Esophagus muscularis mucosa (tissue), 4 donors: ENCODE data around the gene NT5DC1.

ENCODE experiments used
- EP300 ChIP-seq: sonication (generic); formaldehyde crosslinking; IDR thresholded peaks from one replicate; pipeline ENCODE4 v1.6.1; 2017; ENCODE audit warnings: antibody characterized with exemption
- POLR2A ChIP-seq: fragments of 450-650 bp; IDR thresholded peaks from one replicate; pipeline ENCODE4 v1.6.1; 2017; ENCODE audit warnings: antibody characterized with exemption, moderate library complexity, mild to moderate bottlenecking, low read depth
- POLR2AphosphoS5 ChIP-seq, 2 donors: sonication (generic); formaldehyde crosslinking; IDR thresholded peaks; one replicate each; pipeline ENCODE4 v1.6.1; 2017; ENCODE audit warnings: antibody characterized with exemption in 2 of 2
- TF ChIP-seq, protein P1 (sequence below), 3 experiments: fragments of 200-600 bp in 2 of 3; fragments of 450-650 bp in 1 of 3; sonication (generic) in 2 of 3; IDR thresholded peaks; one replicate each; pipeline ENCODE4 v1.5.1; 2017 to 2019; ENCODE audit warnings: antibody characterized with exemption in 3 of 3, mild to moderate bottlenecking in 2 of 3, moderate library complexity in 1 of 3

DNA sequence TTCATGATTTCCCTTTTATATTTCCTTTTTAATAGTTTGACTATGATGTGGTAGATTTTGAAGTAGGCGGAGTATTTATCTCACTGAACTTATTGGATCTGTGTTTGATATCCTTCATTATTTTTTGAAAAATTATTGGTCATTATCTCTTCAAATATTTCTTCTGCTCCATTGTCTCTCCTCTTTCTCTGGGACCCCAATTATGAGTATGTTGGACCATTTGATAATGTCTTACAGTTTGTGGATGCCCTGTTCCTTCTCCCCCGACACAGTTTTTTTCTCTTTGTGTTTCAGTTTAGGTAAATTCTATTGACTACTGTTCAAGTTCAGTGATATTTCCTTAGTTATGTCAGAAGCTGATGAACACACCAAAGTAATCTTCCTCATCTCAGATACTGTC lies 74.7 kb downstream of the NT5DC1 start:
- TF ChIP-seq, protein P1, sequence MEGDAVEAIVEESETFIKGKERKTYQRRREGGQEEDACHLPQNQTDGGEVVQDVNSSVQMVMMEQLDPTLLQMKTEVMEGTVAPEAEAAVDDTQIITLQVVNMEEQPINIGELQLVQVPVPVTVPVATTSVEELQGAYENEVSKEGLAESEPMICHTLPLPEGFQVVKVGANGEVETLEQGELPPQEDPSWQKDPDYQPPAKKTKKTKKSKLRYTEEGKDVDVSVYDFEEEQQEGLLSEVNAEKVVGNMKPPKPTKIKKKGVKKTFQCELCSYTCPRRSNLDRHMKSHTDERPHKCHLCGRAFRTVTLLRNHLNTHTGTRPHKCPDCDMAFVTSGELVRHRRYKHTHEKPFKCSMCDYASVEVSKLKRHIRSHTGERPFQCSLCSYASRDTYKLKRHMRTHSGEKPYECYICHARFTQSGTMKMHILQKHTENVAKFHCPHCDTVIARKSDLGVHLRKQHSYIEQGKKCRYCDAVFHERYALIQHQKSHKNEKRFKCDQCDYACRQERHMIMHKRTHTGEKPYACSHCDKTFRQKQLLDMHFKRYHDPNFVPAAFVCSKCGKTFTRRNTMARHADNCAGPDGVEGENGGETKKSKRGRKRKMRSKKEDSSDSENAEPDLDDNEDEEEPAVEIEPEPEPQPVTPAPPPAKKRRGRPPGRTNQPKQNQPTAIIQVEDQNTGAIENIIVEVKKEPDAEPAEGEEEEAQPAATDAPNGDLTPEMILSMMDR (IDR thresholded peaks at IDR 0.05), result no peak
- no peak for TF ChIP-seq EP300
- TF ChIP-seq POLR2A, result no peak
- no peak for TF ChIP-seq POLR2AphosphoS5 (IDR thresholded peaks at IDR 0.05)
